Parathyroid adenoma (tissue), 2 donors: Measurements from ENCODE around the gene ZNF655.
A peak's percentile ranks its signal among the peaks of the same experiment; 100 is the strongest.
"Not testable (repeated sequence)": the region's sequence is repeated elsewhere in the genome, so short reads cannot be mapped to it uniquely, and the experiment has no call there.

ENCODE experiments used
- H2AFZ ChIP-seq: fragments of 300-600 bp; sonication (generic); one replicate; pipeline ENCODE4 v1.7.0; 2017; ENCODE audit warnings: antibody characterized with exemption, mild to moderate bottlenecking
- H3K27ac ChIP-seq: fragments of 300-600 bp; sonication (generic); one replicate; pipeline ENCODE4 v1.7.0; 2017
- H3K27me3 ChIP-seq: fragments of 300-600 bp; sonication (generic); one replicate; pipeline ENCODE4 v1.7.0; 2017; ENCODE audit warnings: low read length; ENCODE audit not compliant: control insufficient read depth, insufficient read depth
- H3K36me3 ChIP-seq: fragments of 300-600 bp; sonication (generic); one replicate; pipeline ENCODE4 v1.7.0; 2017; ENCODE audit warnings: low read length; ENCODE audit not compliant: control insufficient read depth, insufficient read depth
- H3K4me1 ChIP-seq: fragments of 300-600 bp; sonication (generic); one replicate; pipeline ENCODE4 v1.7.0; 2017; ENCODE audit warnings: control low read depth
- H3K4me2 ChIP-seq: fragments of 300-600 bp; sonication (generic); one replicate; pipeline ENCODE4 v1.7.0; 2017; ENCODE audit warnings: low read length
- H3K4me3 ChIP-seq: fragments of 300-600 bp; sonication (generic); one replicate; pipeline ENCODE4 v1.7.0; 2017; ENCODE audit warnings: low read depth, low read length
- H3K79me2 ChIP-seq: fragments of 300-600 bp; sonication (generic); one replicate; pipeline ENCODE4 v1.7.0; 2017; ENCODE audit warnings: control low read depth
- H3K9ac ChIP-seq: fragments of 300-600 bp; sonication (generic); one replicate; pipeline ENCODE4 v1.7.0; 2017; ENCODE audit warnings: mild to moderate bottlenecking
- H3K9me3 ChIP-seq: fragments of 300-600 bp; sonication (generic); one replicate; pipeline ENCODE4 v1.7.0; 2017; ENCODE audit warnings: low read length; ENCODE audit not compliant: control insufficient read depth
- CTCF ChIP-seq: fragments of 300-600 bp; sonication (generic); IDR thresholded peaks from one replicate; pipeline ENCODE4 v1.7.0; 2017; ENCODE audit warnings: antibody characterized with exemption, mild to moderate bottlenecking
- donor health status: primary hyperparathyroidism.

The ZNF655 gene

GRCh38 chr7:99576251-99576650, 17.8 kb downstream of the ZNF655 start:
- H2AFZ ChIP-seq = no peak overlapping the region
- TF ChIP-seq CTCF = no peak
- no peak overlapping the region for H3K27ac ChIP-seq
- H3K4me3 ChIP-seq = no peak overlapping the region
- no peak overlapping the region for H3K4me2 ChIP-seq
- peaks cover 2% of the 10 kb centered on the region for H3K4me1 ChIP-seq
- no peaks in the 10 kb centered on the region for H3K27me3 ChIP-seq
- no peak overlapping the region for H3K9ac ChIP-seq
- no peaks in the 10 kb centered on the region for H3K9me3 ChIP-seq
- H3K79me2 ChIP-seq = peaks cover 7% of the 10 kb centered on the region
- no peaks in the 10 kb centered on the region for H3K36me3 ChIP-seq

GRCh38 chr7:99579281-99579955, 21.0 kb downstream of the ZNF655 start:
- no peak for TF ChIP-seq CTCF
- peak overlapping the region; percentile 52 for H3K4me2 ChIP-seq
- H3K27me3 ChIP-seq = no peaks in the 10 kb centered on the region
- H3K27ac ChIP-seq = peak overlapping the region; percentile 16
- H3K36me3 ChIP-seq = no peaks in the 10 kb centered on the region
- no peaks in the 10 kb centered on the region for H3K9me3 ChIP-seq
- H3K4me1 ChIP-seq = peaks cover 2% of the 10 kb centered on the region
- peak overlapping the region; percentile 89 for H2AFZ ChIP-seq
- peaks cover 10% of the 10 kb centered on the region for H3K79me2 ChIP-seq
- no peak overlapping the region for H3K9ac ChIP-seq
- H3K4me3 ChIP-seq = peak overlapping the region; percentile 39

- Histone ChIP-seq H3K79me2 (peaks cover 10% of the 10 kb centered on the region), H3K36me3 (no peaks in the 10 kb centered on the region), H3K4me2 (peak overlapping the region; percentile 52), H3K27me3 (no peaks in the 10 kb centered on the region), H3K27ac (peak overlapping the region; percentile 16), H3K9ac (no peak overlapping the region), H3K9me3 (no peaks in the 10 kb centered on the region), H2AFZ (peak overlapping the region; percentile 89), H3K4me1 (peaks cover 2% of the 10 kb centered on the region), H3K4me3 (peak overlapping the region; percentile 39)
- peak; percentile 21 for TF ChIP-seq CTCF
Observed at GRCh38 chr7:99579956-99580777, 21.7 kb downstream of the ZNF655 start.

- H2AFZ ChIP-seq = peak overlapping the region; percentile 89
- not testable (repeated sequence) for H3K4me1 ChIP-seq, H3K9ac ChIP-seq, H3K9me3 ChIP-seq, H3K27me3 ChIP-seq, H3K27ac ChIP-seq, H3K36me3 ChIP-seq
- peak overlapping the region; percentile 39 for H3K4me3 ChIP-seq
- peaks cover 10% of the 10 kb centered on the region for H3K79me2 ChIP-seq
- peak overlapping the region; percentile 52 for H3K4me2 ChIP-seq
Observed at GRCh38 chr7:99580778-99581332, 22.4 kb downstream of the ZNF655 start.

- Histone ChIP-seq H3K9me3 (no peaks in the 10 kb centered on the region), H3K27ac (no peak overlapping the region), H3K4me3 (no peak overlapping the region), H3K27me3 (no peaks in the 10 kb centered on the region), H2AFZ (no peak overlapping the region), H3K4me1 (no peaks in the 10 kb centered on the region), H3K4me2 (no peak overlapping the region), H3K36me3 (no peaks in the 10 kb centered on the region), H3K79me2 (no peaks in the 10 kb centered on the region), H3K9ac (no peak overlapping the region)
- TF ChIP-seq CTCF = no peak
Observed at GRCh38 chr7:99588868-99589267, 30.4 kb downstream of the ZNF655 start.
